H1 (cell line): Measurements from ENCODE around the gene COQ8A. TPM values are rescaled to one million over a fixed set of nuclear protein-coding genes. Genes with fewer than 3 reads are reported as not detected.

Source experiments
- CTCF ChIA-PET: fragments of 300-600 bp; sonication (Branson Sonifier 250); formaldehyde crosslinking; loops from one replicate; lab custom pipeline; 2021; ENCODE audit not compliant: partially characterized antibody; lab: Charles Lee
- POLR2A ChIA-PET: fragments of 300-600 bp; sonication (Branson Sonifier 250); formaldehyde crosslinking; loops from one replicate; lab custom pipeline; 2021; ENCODE audit warnings: inconsistent platforms; ENCODE audit not compliant: partially characterized antibody; lab: Charles Lee
- DNase-seq, 2 experiments: peaks; one replicate each; pipeline versions ENCODE4 v3.0.0 to v3.0.0-alpha.2; 2010 to 2022; ENCODE audit warnings: low spot score in 2 of 2, low read depth in 1 of 2, mixed read lengths in 1 of 2
- FAIRE-seq: peaks from 2 replicates; lab custom pipeline; 2011; peaks lifted over from hg19 to GRCh38; lab: Jason Lieb, UNC
- H2AFZ ChIP-seq: 2 replicates; pipeline ENCODE4 v1.8.1; 2012; ENCODE audit warnings: low read length, inconsistent platforms
- H2AK5ac ChIP-seq: 2 replicates; pipeline ENCODE4 v1.6.1; 2013; ENCODE audit warnings: low read depth, low read length
- H2BK120ac ChIP-seq: replicated peaks from 2 replicates; pipeline ENCODE3; 2013; ENCODE audit warnings: low read depth, low read length, inconsistent platforms
- H2BK12ac ChIP-seq: 2 replicates; pipeline ENCODE4 v1.6.1; 2013; ENCODE audit warnings: low read depth, low read length
- H2BK15ac ChIP-seq: 2 replicates; pipeline ENCODE4 v1.6.1; 2013; ENCODE audit warnings: low read length
- H2BK20ac ChIP-seq: 2 replicates; pipeline ENCODE4 v1.6.1; 2013; ENCODE audit warnings: low read length
- H2BK5ac ChIP-seq: 2 replicates; pipeline ENCODE4 v1.6.1; 2013; ENCODE audit warnings: low read depth, low read length
- H3K14ac ChIP-seq: 2 replicates; pipeline ENCODE4 v1.6.1; 2013; ENCODE audit warnings: inconsistent platforms; ENCODE audit not compliant: insufficient read length
- H3K18ac ChIP-seq: 2 replicates; pipeline ENCODE4 v1.6.1; 2013; ENCODE audit warnings: low read length; ENCODE audit errors: extremely low read depth
- H3K23ac ChIP-seq: 2 replicates; pipeline ENCODE4 v1.6.1; 2013; ENCODE audit warnings: inconsistent platforms; ENCODE audit not compliant: insufficient read length
- H3K23me2 ChIP-seq: 2 replicates; pipeline ENCODE4 v1.6.1; 2013; ENCODE audit warnings: low read depth, low read length
- H3K27ac ChIP-seq: 2 replicates; pipeline ENCODE4 v1.6.1; 2011; ENCODE audit warnings: low read depth, low read length, inconsistent platforms
- H3K27me3 ChIP-seq, 4 experiments: replicated peaks in 1 of 4; 1 replicate in 1 of 4; 2 replicates in 3 of 4; pipeline versions ENCODE4 v1.6.1 to v1.8.1; 2011 to 2013; ENCODE audit warnings: low read length in 3 of 4, mild to moderate bottlenecking in 3 of 4, inconsistent platforms in 2 of 4, mixed read lengths in 2 of 4, moderate library complexity in 1 of 4; ENCODE audit not compliant: control insufficient read depth in 3 of 4, insufficient read depth in 3 of 4; ENCODE audit errors: extremely low read depth in 1 of 4
- H3K36me3 ChIP-seq, 4 experiments: 2 replicates each; pipeline versions ENCODE4 v1.6.1 to v1.8.1; 2011 to 2013; ENCODE audit warnings: mild to moderate bottlenecking in 4 of 4, low read length in 3 of 4, moderate library complexity in 2 of 4, control low read depth in 1 of 4, inconsistent platforms in 1 of 4; ENCODE audit not compliant: insufficient read depth in 4 of 4, control insufficient read depth in 2 of 4
- H3K4ac ChIP-seq: replicated peaks from 2 replicates; pipeline ENCODE3; 2013; ENCODE audit warnings: low read length, low read depth, mixed read lengths, inconsistent platforms; ENCODE audit not compliant: insufficient read length
- H3K4me1 ChIP-seq, 4 experiments: replicated peaks in 1 of 4; 1 replicate in 1 of 4; 2 replicates in 3 of 4; pipeline versions ENCODE4 v1.6.1 to v1.8.1; 2011 to 2013; ENCODE audit warnings: low read length in 3 of 4, inconsistent platforms in 2 of 4, mixed read lengths in 1 of 4; ENCODE audit not compliant: insufficient read depth in 4 of 4, control insufficient read depth in 3 of 4
- H3K4me2 ChIP-seq, 2 experiments: 2 replicates each; pipeline versions ENCODE4 v1.6.1 to v1.8.1; 2011 to 2013; ENCODE audit warnings: low read depth in 2 of 2, low read length in 2 of 2, control low read depth in 1 of 2, inconsistent platforms in 1 of 2, mild to moderate bottlenecking in 1 of 2; ENCODE audit not compliant: insufficient read depth in 1 of 2
- H3K4me3 ChIP-seq, 4 experiments: fragments of 200-600, 300-600 bp in 1 of 4; sonication (generic), shearing (Covaris generic), sonication (Bioruptor Twin) in 1 of 4; 2 replicates each; pipeline versions ENCODE4 v1.5.1 to v1.8.1; 2011 to 2016; ENCODE audit warnings: low read length in 4 of 4, low read depth in 3 of 4, control low read depth in 2 of 4, inconsistent platforms in 2 of 4, mild to moderate bottlenecking in 2 of 4, mixed read lengths in 1 of 4, moderate library complexity in 1 of 4; ENCODE audit not compliant: insufficient read depth in 2 of 4; ENCODE audit errors: extremely low read depth in 1 of 4
- H3K56ac ChIP-seq: replicated peaks from 2 replicates; pipeline ENCODE3; 2013; ENCODE audit warnings: low read depth, mild to moderate bottlenecking, mixed read lengths, low read length, inconsistent platforms; ENCODE audit not compliant: insufficient read length
- H3K79me1 ChIP-seq: 2 replicates; pipeline ENCODE4 v1.6.1; 2013; ENCODE audit warnings: low read depth, low read length, control low read depth
- H3K79me2 ChIP-seq, 2 experiments: 2 replicates each; pipeline versions ENCODE4 v1.6.1 to v1.8.1; 2012 to 2013; ENCODE audit warnings: low read length in 2 of 2, mild to moderate bottlenecking in 2 of 2, inconsistent platforms in 1 of 2; ENCODE audit not compliant: insufficient read depth in 2 of 2, control insufficient read depth in 1 of 2
- H3K9ac ChIP-seq, 4 experiments: replicated peaks in 1 of 4; 1 replicate in 1 of 4; 2 replicates in 3 of 4; pipeline versions ENCODE4 v1.6.1 to v1.8.1; 2011 to 2013; ENCODE audit warnings: low read depth in 3 of 4, low read length in 3 of 4, control low read depth in 2 of 4, mild to moderate bottlenecking in 2 of 4, moderate library complexity in 2 of 4, inconsistent platforms in 1 of 4; ENCODE audit errors: extremely low read depth in 1 of 4
- H3K9me3 ChIP-seq, 2 experiments: 2 replicates each; pipeline versions ENCODE4 v1.6.1 to v1.8.1; 2012 to 2013; ENCODE audit warnings: mild to moderate bottlenecking in 2 of 2, moderate library complexity in 2 of 2, control low read depth in 1 of 2, inconsistent platforms in 1 of 2, low read depth in 1 of 2, low read length in 1 of 2, mixed read lengths in 1 of 2; ENCODE audit not compliant: insufficient read depth in 2 of 2
- H4K20me1 ChIP-seq, 2 experiments: replicated peaks in 1 of 2; 2 replicates each; pipeline versions ENCODE3 to v1.8.1; 2011 to 2013; ENCODE audit warnings: inconsistent platforms in 2 of 2, low read length in 2 of 2, mild to moderate bottlenecking in 1 of 2; ENCODE audit not compliant: insufficient read depth in 2 of 2, control insufficient read depth in 1 of 2
- H4K5ac ChIP-seq: 2 replicates; pipeline ENCODE4 v1.6.1; 2013; ENCODE audit warnings: low read length, low read depth, mixed read lengths, inconsistent platforms; ENCODE audit not compliant: insufficient read length
- H4K8ac ChIP-seq: 2 replicates; pipeline ENCODE4 v1.8.0; 2013; ENCODE audit warnings: mild to moderate bottlenecking, moderate library complexity, low read length, inconsistent platforms; ENCODE audit not compliant: insufficient read depth; ENCODE audit errors: extremely low read depth
- H4K91ac ChIP-seq: replicated peaks from 2 replicates; pipeline ENCODE3; 2013; ENCODE audit warnings: low read length, mixed read lengths, inconsistent platforms; ENCODE audit not compliant: insufficient read length
- BACH1 ChIP-seq: IDR thresholded peaks from 2 replicates; pipeline ENCODE4 v1.6.1; 2012; ENCODE audit warnings: low read length, improper control_type of control experiment
- GABPA ChIP-seq: IDR thresholded peaks from 2 replicates; pipeline ENCODE4 v1.6.1; 2011; ENCODE audit warnings: mild to moderate bottlenecking, low read length, moderate library complexity, borderline replicate concordance; ENCODE audit not compliant: insufficient read depth
- HDAC6 ChIP-seq: IDR thresholded peaks from one replicate; pipeline ENCODE4 v1.7.1; 2012; ENCODE audit warnings: low read depth, mild to moderate bottlenecking, inconsistent platforms, low read length, moderate library complexity
- NRF1 ChIP-seq: IDR thresholded peaks from 2 replicates; pipeline ENCODE4 v1.6.1; 2011; ENCODE audit warnings: mild to moderate bottlenecking, low read depth, low read length, improper control_type of control experiment
- PHF8 ChIP-seq: fragments of 200-600 bp; sonication (generic); conservative IDR thresholded peaks from 2 replicates; pipeline ENCODE4 v1.7.1; 2012; ENCODE audit warnings: low read depth, mild to moderate bottlenecking, inconsistent platforms, low read length, moderate library complexity
- POLR2A ChIP-seq, 2 experiments: IDR thresholded peaks; 1 replicate in 1 of 2; 2 replicates in 1 of 2; pipeline ENCODE4 v1.6.1; 2011; ENCODE audit warnings: low read depth in 2 of 2, low read length in 2 of 2, mild to moderate bottlenecking in 2 of 2; ENCODE audit errors: control extremely low read depth in 1 of 2
- POU5F1 ChIP-seq: IDR thresholded peaks from 2 replicates; pipeline ENCODE4 v1.6.1; 2011; ENCODE audit warnings: low read depth, mild to moderate bottlenecking, low read length, moderate library complexity
- SIRT6 ChIP-seq: IDR thresholded peaks from one replicate; pipeline ENCODE4 v1.7.1; 2012; ENCODE audit warnings: low read length, inconsistent platforms
- SIX5 ChIP-seq: IDR thresholded peaks from 2 replicates; pipeline ENCODE4 v1.6.1; 2011; ENCODE audit warnings: mild to moderate bottlenecking, low read depth, low read length
- TEAD4 ChIP-seq: IDR thresholded peaks from 2 replicates; pipeline ENCODE4 v1.6.1; 2012; ENCODE audit warnings: low read depth, low read length, inconsistent platforms, mixed read lengths
- WGBS, 2 experiments: shearing (Covaris generic) in 1 of 2; methylation state at CpG; one replicate each; pipeline versions ENCODE4 v1.1.6 to v1.1.7; 2013 to 2015; ENCODE audit warnings: low lambda C conversion rate in 2 of 2, mixed read lengths in 2 of 2, inconsistent platforms in 1 of 2, low coverage in 1 of 2, missing lambda C conversion rate in 1 of 2; ENCODE audit not compliant: insufficient replicate concordance in 2 of 2, insufficient coverage in 1 of 2, insufficient read length in 1 of 2; ENCODE audit errors: extremely low coverage in 1 of 2, missing lambda C conversion rate in 1 of 2; 5-methylcytosine and 5-hydroxymethylcytosine counted together
- polyA plus RNA-seq, 7 experiments: library from polyadenylated mRNA; depleted of rRNA in 3 of 7; stranded (reverse) in 5 of 7; unstranded in 2 of 7; fragments of >200 nt in 5 of 7; fragments of 200-250 nt in 2 of 7; gene quantifications; 1 replicate in 5 of 7; 2 replicates in 1 of 7; 4 replicates in 1 of 7; pipeline versions ENCODE4 v1.2.1 to v1.2.3, GENCODE V29; 2011 to 2013; ENCODE audit warnings: missing spikeins in 2 of 7, mixed read lengths in 2 of 7
- total RNA-seq: library from RNA; stranded (reverse); fragmentation: NEBNext Ultra II Directional; extraction: Animal tissue kit (Norgen Biotek cat#: 25700); gene quantifications from 2 replicates; pipeline ENCODE4 v1.2.1, GENCODE V29; 2021
- TF ChIP-seq, protein P1 (sequence below): IDR thresholded peaks from 2 replicates; pipeline ENCODE4 v1.6.1; 2012; ENCODE audit warnings: low read length, inconsistent platforms

COQ8A gene
- total and polyA plus RNA-seq, 2 of the 8 experiments (the other 6 are each of a cell fraction or from before 2014, with no cell fraction given) = 28.5 to 38.9 TPM

DNA sequence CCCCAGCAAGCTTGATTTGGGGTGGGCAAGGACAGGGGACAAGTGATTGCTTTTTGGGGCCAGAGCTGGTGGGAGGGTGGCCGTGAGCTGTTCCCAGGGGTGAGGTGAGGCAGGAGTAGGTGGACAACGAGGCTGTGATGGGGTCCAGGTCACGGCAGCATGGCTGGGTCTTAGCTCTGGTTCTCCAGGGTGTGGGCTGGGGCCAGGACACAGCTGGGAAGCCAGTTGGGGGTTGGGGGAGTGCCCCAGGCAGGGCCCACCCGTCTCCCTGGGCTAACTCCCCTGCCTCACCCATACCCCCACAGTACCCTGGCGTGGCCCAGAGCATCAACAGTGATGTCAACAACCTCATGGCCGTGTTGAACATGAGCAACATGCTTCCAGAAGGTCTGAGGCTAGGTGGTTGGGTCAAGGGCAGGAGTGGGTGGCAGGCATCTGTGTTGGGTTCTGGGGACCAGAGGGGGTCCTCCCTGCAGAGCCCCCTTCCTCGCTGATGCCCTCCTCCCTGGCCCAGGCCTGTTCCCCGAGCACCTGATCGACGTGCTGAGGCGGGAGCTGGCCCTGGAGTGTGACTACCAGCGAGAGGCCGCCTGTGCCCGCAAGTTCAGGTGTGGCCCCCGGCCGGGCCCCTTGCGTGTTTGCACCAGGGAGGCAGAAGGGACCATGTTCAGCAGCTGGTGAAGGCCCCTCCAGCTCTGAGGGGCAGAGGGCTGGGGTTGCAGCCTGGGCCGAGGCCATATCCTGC lies 43.3 kb downstream of the COQ8A start:
- Histone ChIP-seq H3K23ac (no peak overlapping the region), H2BK12ac (no peak overlapping the region), H3K18ac (no peak overlapping the region), H2AFZ (no peak overlapping the region), H3K56ac (no peak overlapping the region), H3K36me3 (peaks cover 0 to 12% (median 7%) of the 10 kb centered on the region in 4 experiments; a peak in 6 of 8 replicates), H3K14ac (no peak overlapping the region), H3K79me2 (no peaks in the 10 kb centered on the region), H2BK120ac (no peak overlapping the region), H3K27me3 (no peaks in the 10 kb centered on the region), H2AK5ac (no peak overlapping the region), H4K20me1 (peaks cover 4 to 6% of the 10 kb centered on the region in 2 experiments), H4K8ac (no peak overlapping the region), H3K4me1 (peaks cover 0 to 7% (median 3%) of the 10 kb centered on the region in 4 experiments; a peak in 4 of 7 replicates), H3K27ac (no peak overlapping the region), H3K79me1 (no peaks in the 10 kb centered on the region), H4K91ac (no peak overlapping the region), H3K4ac (no peak overlapping the region), H2BK5ac (no peak overlapping the region), H3K4me3 (no peak overlapping the region), H2BK20ac (no peak overlapping the region), H3K23me2 (peaks cover 3% of the 10 kb centered on the region; the same call in 1 of the 2 replicates), H3K9me3 (no peaks in the 10 kb centered on the region), H2BK15ac (no peak overlapping the region), H3K9ac (no peak overlapping the region), H3K4me2 (no peak overlapping the region), H4K5ac (no peak overlapping the region)
- DNase-seq = no peak
- WGBS, 2 experiments = 88% methylated on average over 18 of the region's 18 CpGs; no CpG with 5 or more reads in 1 of the 2 experiments
- FAIRE-seq = no peak
- CTCF ChIA-PET = interaction anchor here (0.6 to 1.3 kb wide), 2 partner anchors 26 to 310 kb away, joined by 3 to 4 read pairs; no protein-coding TSS in a partner anchor
- POLR2A ChIA-PET = interaction anchor here (0.7 to 2.2 kb wide), 3 partner anchors 9 to 73 kb away, joined by 3 to 8 read pairs (median 7); no protein-coding TSS in a partner anchor
- TF ChIP-seq POLR2A (IDR thresholded peaks at IDR 0.05; ENCODE audit: control extremely low read depth in 1 of 2, low read depth in 2 of 2, low read length in 2 of 2) (no peak), TEAD4 (no peak), NRF1 (no peak), SIRT6 (no peak), GABPA (no peak), HDAC6 (no peak), BACH1 (no peak), SIX5 (no peak), POU5F1 (no peak), PHF8 (no peak)
- TF ChIP-seq, protein P1, sequence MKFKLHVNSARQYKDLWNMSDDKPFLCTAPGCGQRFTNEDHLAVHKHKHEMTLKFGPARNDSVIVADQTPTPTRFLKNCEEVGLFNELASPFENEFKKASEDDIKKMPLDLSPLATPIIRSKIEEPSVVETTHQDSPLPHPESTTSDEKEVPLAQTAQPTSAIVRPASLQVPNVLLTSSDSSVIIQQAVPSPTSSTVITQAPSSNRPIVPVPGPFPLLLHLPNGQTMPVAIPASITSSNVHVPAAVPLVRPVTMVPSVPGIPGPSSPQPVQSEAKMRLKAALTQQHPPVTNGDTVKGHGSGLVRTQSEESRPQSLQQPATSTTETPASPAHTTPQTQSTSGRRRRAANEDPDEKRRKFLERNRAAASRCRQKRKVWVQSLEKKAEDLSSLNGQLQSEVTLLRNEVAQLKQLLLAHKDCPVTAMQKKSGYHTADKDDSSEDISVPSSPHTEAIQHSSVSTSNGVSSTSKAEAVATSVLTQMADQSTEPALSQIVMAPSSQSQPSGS = no peak
